ENCODE data around the gene SLAMF1. TPM values are rescaled to one million over a fixed set of nuclear protein-coding genes. Genes with fewer than 3 reads are reported as not detected.
"Not testable (repeated sequence)": the region's sequence is repeated elsewhere in the genome, so short reads cannot be mapped to it uniquely, and the experiment has no call there.

SLAMF1 gene
- total RNA-seq, 5 donors from 2014 or later (not counting 1 experiment from before 2014, with no cell fraction given) = 19.4 to 38.7 (median 30.7) TPM

DNA sequence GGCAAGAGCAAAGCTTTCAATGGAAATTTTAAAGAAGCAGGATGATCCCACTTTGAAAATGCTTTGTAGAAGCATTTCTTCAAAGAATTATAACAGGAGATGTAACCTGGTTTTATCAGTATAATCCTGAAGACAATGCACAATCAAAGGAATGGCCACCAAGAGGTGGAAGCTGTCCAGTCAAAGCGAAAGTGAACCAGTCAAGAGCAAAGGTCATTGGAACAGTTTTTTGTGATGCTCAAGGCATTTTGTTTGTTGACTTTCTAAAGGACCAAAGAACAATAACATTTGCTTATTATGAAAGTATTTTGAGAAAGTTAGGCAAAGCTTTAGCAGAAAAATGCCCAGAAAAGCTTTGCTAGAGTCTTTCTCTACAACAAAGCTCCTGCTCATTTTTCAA is 62.1 kb downstream of the SLAMF1 start:
- Histone ChIP-seq H3K9me3 (no peaks in the 10 kb centered on the region), H3K36me3 (ENCODE audit: control insufficient read depth in 2 of 2, extremely low read depth in 1 of 2, insufficient read depth in 1 of 2, low read length in 1 of 2) (no peaks in the 10 kb centered on the region), H3K4me3 (ENCODE audit: control insufficient read depth in 1 of 2, extremely low read depth in 1 of 2, low read length in 1 of 2) (no peak overlapping the region), H3K4me1 (ENCODE audit: control insufficient read depth in 1 of 2, extremely low read depth in 1 of 2, insufficient read depth in 2 of 2, low read length in 2 of 2) (peaks cover 0 to 9% of the 10 kb centered on the region in 2 experiments), H3K27me3 (replicated peaks in 1 of 2; ENCODE audit: control insufficient read depth in 2 of 2, extremely low read depth in 1 of 2, insufficient read depth in 2 of 2, low read length in 1 of 2) (no peaks in the 10 kb centered on the region), H3K27ac (ENCODE audit: low read length) (no peak overlapping the region)
- peaks cover 44 to 56% (median 50%) of the 10 kb centered on the region in 3 donors for H3K4me1 Mint-ChIP-seq
- peak overlapping the region in 2 of 3 donors; percentile 32 to 52 for H3K4me3 Mint-ChIP-seq
- ATAC-seq (replicated peaks in 1 of 4) = no peak
- H3K27ac Mint-ChIP-seq = peak overlapping the region; percentile 82 to 87
- H3K27me3 Mint-ChIP-seq = no peaks in the 10 kb centered on the region
- no CpG with 5 or more reads among the region's 1 CpG for WGBS (ENCODE audit: insufficient coverage)
- H3K9me3 Mint-ChIP-seq = peaks cover 0 to 6% (median 4%) of the 10 kb centered on the region in 3 donors
- ChIA-PET CTCF (interaction anchor here in 1 of 2 donors (0.7 to 1.6 kb wide), 2 partner anchors 24 to 104 kb away, joined by 3 read pairs; no protein-coding TSS in a partner anchor), POLR2A (interaction anchor here (0.6 kb wide), 2 partner anchors 348 to 406 kb away, joined by 3 to 8 read pairs; no protein-coding TSS in a partner anchor)
- no peak for DNase-seq
- H3K36me3 Mint-ChIP-seq = peaks cover 12% of the 10 kb centered on the region

DNA sequence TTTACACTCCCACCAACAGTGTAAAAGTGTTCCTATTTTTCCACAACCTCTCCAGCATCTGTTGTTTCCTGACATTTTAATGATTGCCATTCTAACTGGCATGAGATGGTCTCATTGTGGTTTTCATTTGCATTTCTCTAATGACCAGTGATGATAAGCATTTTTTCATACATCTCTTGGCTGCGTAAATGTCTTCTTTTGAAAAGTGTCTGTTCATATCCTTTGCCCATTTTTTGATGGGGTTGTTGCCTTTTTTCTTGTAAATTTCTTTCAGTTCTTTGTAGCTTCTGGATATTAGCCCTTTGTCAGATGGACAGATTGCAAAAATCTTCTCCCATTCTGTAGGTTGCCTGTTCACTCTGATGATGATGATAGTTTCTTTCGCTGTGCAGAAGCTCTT is 63.9 kb downstream of the SLAMF1 start:
- H3K4me3 Mint-ChIP-seq; H3K9me3 Mint-ChIP-seq; CTCF ChIA-PET; H3K27ac ChIP-seq (ENCODE audit: low read length); H3K9me3 ChIP-seq; H3K36me3 ChIP-seq (ENCODE audit: control insufficient read depth in 2 of 2, extremely low read depth in 1 of 2, insufficient read depth in 1 of 2, low read length in 1 of 2); H3K4me3 ChIP-seq (ENCODE audit: control insufficient read depth in 1 of 2, extremely low read depth in 1 of 2, low read length in 1 of 2); H3K27me3 ChIP-seq (replicated peaks in 1 of 2; ENCODE audit: control insufficient read depth in 2 of 2, extremely low read depth in 1 of 2, insufficient read depth in 2 of 2, low read length in 1 of 2); DNase-seq; ATAC-seq (replicated peaks in 1 of 4); H3K27me3 Mint-ChIP-seq: not testable (repeated sequence)
- Mint-ChIP-seq H3K36me3 (peaks cover 12% of the 10 kb centered on the region), H3K4me1 (peaks cover 57 to 70% (median 61%) of the 10 kb centered on the region in 3 donors), H3K27ac (peak overlapping the region; percentile 82 to 87)
- POLR2A ChIA-PET = interaction anchor here in 1 of 2 donors (0.7 kb wide), 1 partner anchor 10 kb away, joined by 6 read pairs; no protein-coding TSS in a partner anchor
- no CpG with 5 or more reads among the region's 2 CpGs for WGBS (ENCODE audit: insufficient coverage)
- peaks cover 7 to 13% of the 10 kb centered on the region in 2 experiments for H3K4me1 ChIP-seq (ENCODE audit: control insufficient read depth in 1 of 2, extremely low read depth in 1 of 2, insufficient read depth in 2 of 2, low read length in 2 of 2)

DNA sequence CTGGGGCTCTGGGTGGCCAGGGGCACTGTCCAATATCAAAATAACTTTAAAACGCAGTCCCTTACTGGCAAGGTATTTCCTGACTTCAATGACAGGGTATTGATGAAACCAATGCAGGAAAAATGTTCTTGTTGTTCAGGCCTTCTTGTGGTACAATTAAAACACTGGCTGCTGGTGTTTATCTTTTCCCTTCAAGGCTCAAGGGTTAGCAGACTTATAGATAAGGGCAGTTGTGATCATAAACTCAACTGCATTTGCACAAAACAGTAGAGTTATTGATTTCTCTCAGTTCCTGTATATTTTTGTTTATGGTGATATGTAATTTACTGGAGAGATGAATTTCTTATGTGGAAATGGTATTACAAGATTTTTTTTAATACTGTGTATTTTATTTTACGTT is 64.9 kb downstream of the SLAMF1 start:
- Mint-ChIP-seq H3K9me3 (peaks cover 0 to 6% (median 4%) of the 10 kb centered on the region in 3 donors), H3K4me1 (peaks cover 68 to 79% (median 69%) of the 10 kb centered on the region in 3 donors), H3K36me3 (peaks cover 15% of the 10 kb centered on the region), H3K27ac (peak overlapping the region; percentile 94), H3K4me3 (no peak overlapping the region), H3K27me3 (no peaks in the 10 kb centered on the region)
- Histone ChIP-seq H3K27ac (ENCODE audit: low read length) (peak overlapping the region; percentile 60), H3K27me3 (replicated peaks in 1 of 2; ENCODE audit: control insufficient read depth in 2 of 2, extremely low read depth in 1 of 2, insufficient read depth in 2 of 2, low read length in 1 of 2) (no peaks in the 10 kb centered on the region), H3K4me3 (ENCODE audit: control insufficient read depth in 1 of 2, extremely low read depth in 1 of 2, low read length in 1 of 2) (no peak overlapping the region), H3K36me3 (ENCODE audit: control insufficient read depth in 2 of 2, extremely low read depth in 1 of 2, insufficient read depth in 1 of 2, low read length in 1 of 2) (no peaks in the 10 kb centered on the region), H3K4me1 (ENCODE audit: control insufficient read depth in 1 of 2, extremely low read depth in 1 of 2, insufficient read depth in 2 of 2, low read length in 2 of 2) (peaks cover 11 to 13% of the 10 kb centered on the region in 2 experiments), H3K9me3 (no peaks in the 10 kb centered on the region)
- DNase-seq (no peak), ATAC-seq (replicated peaks in 1 of 4) (no peak)
- CTCF ChIA-PET = no interaction called here
- POLR2A ChIA-PET = no interaction called here
- WGBS (ENCODE audit: insufficient coverage) = no CpG with 5 or more reads among the region's 2 CpGs

DNA sequence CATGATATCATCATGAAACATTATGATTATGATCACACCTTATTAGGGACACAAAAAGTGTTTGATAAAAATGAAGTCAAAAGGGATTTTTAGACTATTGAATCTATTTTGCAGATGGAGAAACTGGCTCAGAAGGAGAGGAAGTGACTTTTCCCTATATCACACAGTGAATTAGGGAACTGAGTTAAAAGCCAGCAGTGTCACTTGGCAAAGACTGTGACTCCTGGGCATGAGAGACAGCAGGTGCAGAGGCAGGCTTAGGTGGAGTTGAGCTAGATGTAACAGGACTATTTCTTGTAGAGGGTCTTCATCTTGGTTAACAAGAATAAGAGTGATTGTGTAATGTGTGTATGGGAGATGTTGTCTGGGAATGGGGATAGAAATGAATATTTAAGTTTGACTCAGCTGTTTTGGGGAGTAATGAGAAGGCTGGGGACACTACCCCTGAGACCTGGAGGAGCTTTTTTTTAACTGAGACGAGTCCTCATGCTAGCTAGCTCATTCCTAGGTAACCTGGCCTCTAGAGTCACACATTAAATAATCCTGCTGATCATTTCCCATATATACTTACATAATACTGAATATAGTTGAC is 66.5 kb downstream of the SLAMF1 start:
- Mint-ChIP-seq H3K4me3 (peak overlapping the region; percentile 33 to 51 (median 50)), H3K27me3 (no peaks in the 10 kb centered on the region), H3K4me1 (peaks cover 73 to 89% (median 79%) of the 10 kb centered on the region in 3 donors), H3K36me3 (peaks cover 15% of the 10 kb centered on the region), H3K27ac (peak overlapping the region; percentile 94), H3K9me3 (peaks cover 0 to 6% (median 4%) of the 10 kb centered on the region in 3 donors)
- no CpG with 5 or more reads among the region's 1 CpG for WGBS (ENCODE audit: insufficient coverage)
- H3K36me3 ChIP-seq (ENCODE audit: control insufficient read depth in 2 of 2, extremely low read depth in 1 of 2, insufficient read depth in 1 of 2, low read length in 1 of 2) = no peaks in the 10 kb centered on the region
- peaks cover 18 to 24% of the 10 kb centered on the region in 2 experiments for H3K4me1 ChIP-seq (ENCODE audit: control insufficient read depth in 1 of 2, extremely low read depth in 1 of 2, insufficient read depth in 2 of 2, low read length in 2 of 2)
- ChIA-PET POLR2A (interaction anchor here in 1 of 2 donors (0.6 to 1.0 kb wide), 2 partner anchors 36 to 160 kb away, joined by 3 to 5 read pairs; no protein-coding TSS in a partner anchor), CTCF (interaction anchor here in 1 of 2 donors (0.7 to 1.3 kb wide), 3 partner anchors 11 to 26 kb away, joined by 3 to 4 read pairs (median 4); no protein-coding TSS in a partner anchor)
- peak overlapping the region; percentile 60 for H3K27ac ChIP-seq (ENCODE audit: low read length)
- no peak overlapping the region for H3K4me3 ChIP-seq (ENCODE audit: control insufficient read depth in 1 of 2, extremely low read depth in 1 of 2, low read length in 1 of 2)
- H3K27me3 ChIP-seq (replicated peaks in 1 of 2; ENCODE audit: control insufficient read depth in 2 of 2, extremely low read depth in 1 of 2, insufficient read depth in 2 of 2, low read length in 1 of 2) = no peaks in the 10 kb centered on the region
- no peak for DNase-seq
- no peaks in the 10 kb centered on the region for H3K9me3 ChIP-seq
- ATAC-seq (replicated peaks in 1 of 4) = no peak

DNA sequence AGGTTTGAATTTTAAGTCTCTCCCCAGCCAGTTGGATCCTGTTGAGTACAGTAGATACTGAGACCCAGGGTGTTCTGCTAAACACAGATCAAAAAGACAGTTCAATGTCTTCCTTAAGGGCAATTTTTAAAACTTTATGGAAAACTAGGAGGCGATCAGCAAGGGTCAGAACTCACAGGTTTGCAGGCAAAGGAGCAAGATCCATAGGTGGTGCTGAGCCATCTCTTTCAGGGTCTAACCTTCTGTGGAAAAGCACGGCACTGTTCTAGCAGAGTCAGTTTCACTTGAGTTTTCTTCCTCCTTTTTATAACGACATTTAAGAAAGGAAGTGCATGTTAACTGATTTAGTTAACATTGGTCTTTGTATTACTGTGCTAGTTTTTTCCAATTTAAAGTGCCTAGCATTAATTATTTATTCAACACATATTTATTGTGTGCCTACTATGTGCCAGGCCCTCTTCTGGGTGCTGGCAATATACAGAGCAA is 67.6 kb downstream of the SLAMF1 start, which contains the start of gene CD84:
Gene CD84 (minus strand): TSS at position 281 of the 486 bp plus-strand sequence. CDS start 59 bp downstream, at position 222.
- WGBS (ENCODE audit: insufficient coverage) = 0% methylated on average over 1 of the region's 3 CpGs
- peaks cover 27 to 33% of the 10 kb centered on the region in 2 experiments for H3K4me1 ChIP-seq (ENCODE audit: control insufficient read depth in 1 of 2, extremely low read depth in 1 of 2, insufficient read depth in 2 of 2, low read length in 2 of 2)
- peak; percentile 46 to 66 (median 54) for ATAC-seq (replicated peaks in 1 of 4)

More for the DNA sequence above, 67.6 kb downstream of the SLAMF1 start, which contains the start of gene CD84:
- Histone ChIP-seq H3K36me3 (ENCODE audit: control insufficient read depth in 2 of 2, extremely low read depth in 1 of 2, insufficient read depth in 1 of 2, low read length in 1 of 2) (no peaks in the 10 kb centered on the region), H3K9me3 (no peaks in the 10 kb centered on the region), H3K27me3 (replicated peaks in 1 of 2; ENCODE audit: control insufficient read depth in 2 of 2, extremely low read depth in 1 of 2, insufficient read depth in 2 of 2, low read length in 1 of 2) (no peaks in the 10 kb centered on the region), H3K27ac (ENCODE audit: low read length) (peak within 1 kb of the TSS; percentile 87), H3K4me3 (ENCODE audit: control insufficient read depth in 1 of 2, extremely low read depth in 1 of 2, low read length in 1 of 2) (peak within 1 kb of the TSS; percentile 61 to 69)
- H3K9me3 Mint-ChIP-seq = peaks cover 0 to 6% (median 4%) of the 10 kb centered on the region in 3 donors
- H3K36me3 Mint-ChIP-seq = peaks cover 22% of the 10 kb centered on the region
- no peaks in the 10 kb centered on the region for H3K27me3 Mint-ChIP-seq
- H3K4me1 Mint-ChIP-seq = peaks cover 75 to 91% (median 81%) of the 10 kb centered on the region in 3 donors
- DNase-seq = peak in 6 of 35 experiments; percentile 2 to 50 (median 15)
- ChIA-PET POLR2A (interaction anchor here (0.6 to 1.0 kb wide), 2 partner anchors 35 to 386 kb away, joined by 3 to 4 read pairs; no protein-coding TSS in a partner anchor), CTCF (interaction anchor here in 1 of 2 donors (1.3 to 1.5 kb wide), 2 partner anchors 38 to 78 kb away, joined by 3 to 6 read pairs; no protein-coding TSS in a partner anchor)
- H3K27ac Mint-ChIP-seq = peak within 1 kb of the TSS; percentile 98 to 99
- H3K4me3 Mint-ChIP-seq = peak within 1 kb of the TSS; percentile 77 to 92 (median 86)
